Measurements from ENCODE around the gene MMAB.

Gene MMAB

GRCh38 chr12:109551108-109551507 lies 22.2 kb downstream of the MMAB start:
- H3K36me3 Mint-ChIP-seq (ENCODE audit: low read depth) = no peaks in the 10 kb centered on the region
- no peak overlapping the region for H3K4me3 Mint-ChIP-seq
- no peaks in the 10 kb centered on the region for H3K9me3 Mint-ChIP-seq
- H3K27ac Mint-ChIP-seq = no peak overlapping the region
- no peak for TF ChIP-seq CTCF (IDR thresholded peaks at IDR 0.05; ENCODE audit: unreplicated experiment in 3 of 3)
- peaks cover 8% of the 10 kb centered on the region for H3K4me1 Mint-ChIP-seq
- H3K27me3 Mint-ChIP-seq (ENCODE audit: low read depth) = peaks cover 60% of the 10 kb centered on the region

GRCh38 chr12:109550281-109550680 lies 23.0 kb downstream of the MMAB start:
- Mint-ChIP-seq H3K27me3 (ENCODE audit: low read depth) (peaks cover 60% of the 10 kb centered on the region), H3K4me1 (peaks cover 8% of the 10 kb centered on the region), H3K9me3 (no peaks in the 10 kb centered on the region), H3K4me3 (no peak overlapping the region), H3K27ac (no peak overlapping the region), H3K36me3 (ENCODE audit: low read depth) (no peaks in the 10 kb centered on the region)
- no peak for TF ChIP-seq CTCF (IDR thresholded peaks at IDR 0.05; ENCODE audit: unreplicated experiment in 3 of 3)

GRCh38 chr12:109549613-109550270 lies 23.6 kb downstream of the MMAB start:
- Mint-ChIP-seq H3K27ac (peak overlapping the region in 2 of 3 experiments; percentile 32 to 36), H3K4me1 (peaks cover 8% of the 10 kb centered on the region)

GRCh38 chr12:109548258-109548657 lies 25.0 kb downstream of the MMAB start:
- Mint-ChIP-seq H3K4me3 (no peak overlapping the region), H3K4me1 (peaks cover 8% of the 10 kb centered on the region), H3K27me3 (ENCODE audit: low read depth) (peaks cover 56% of the 10 kb centered on the region), H3K36me3 (ENCODE audit: low read depth) (no peaks in the 10 kb centered on the region), H3K27ac (no peak overlapping the region), H3K9me3 (no peaks in the 10 kb centered on the region)
- TF ChIP-seq CTCF (IDR thresholded peaks at IDR 0.05; ENCODE audit: unreplicated experiment in 3 of 3) = no peak

More at GRCh38 chr12:109549613-109550270, 23.6 kb downstream of the MMAB start:
- Mint-ChIP-seq H3K27me3 (ENCODE audit: low read depth) (peaks cover 60% of the 10 kb centered on the region), H3K9me3 (no peaks in the 10 kb centered on the region), H3K36me3 (ENCODE audit: low read depth) (no peaks in the 10 kb centered on the region), H3K4me3 (peak overlapping the region in 1 of 3 experiments; percentile 46)
- TF ChIP-seq CTCF (IDR thresholded peaks at IDR 0.05; ENCODE audit: unreplicated experiment in 3 of 3) = no peak

- Mint-ChIP-seq H3K36me3 (ENCODE audit: low read depth) (no peaks in the 10 kb centered on the region), H3K4me3 (no peak overlapping the region), H3K9me3 (no peaks in the 10 kb centered on the region), H3K27me3 (ENCODE audit: low read depth) (peaks cover 47% of the 10 kb centered on the region), H3K4me1 (peaks cover 8% of the 10 kb centered on the region), H3K27ac (no peak overlapping the region)
- no peak for TF ChIP-seq CTCF (IDR thresholded peaks at IDR 0.05; ENCODE audit: unreplicated experiment in 3 of 3)
Measured at GRCh38 chr12:109547286-109547685, 26.0 kb downstream of the MMAB start.

- H3K4me3 Mint-ChIP-seq = no peak overlapping the region
- peaks cover 8% of the 10 kb centered on the region for H3K4me1 Mint-ChIP-seq
- H3K36me3 Mint-ChIP-seq (ENCODE audit: low read depth) = no peaks in the 10 kb centered on the region
- peaks cover 37% of the 10 kb centered on the region for H3K27me3 Mint-ChIP-seq (ENCODE audit: low read depth)
- TF ChIP-seq CTCF (IDR thresholded peaks at IDR 0.05; ENCODE audit: unreplicated experiment in 3 of 3) = no peak
- H3K9me3 Mint-ChIP-seq = no peaks in the 10 kb centered on the region
- H3K27ac Mint-ChIP-seq = no peak overlapping the region
Measured at GRCh38 chr12:109545826-109546225, 27.5 kb downstream of the MMAB start.

All from nephron (organoid).